Suprapubic skin (tissue), 4 donors: ENCODE results near the gene BBLN. TPM values are rescaled to one million over a fixed set of nuclear protein-coding genes. Genes with fewer than 3 reads are reported as not detected.
A peak's percentile ranks its signal among the peaks of the same experiment; 100 is the strongest.

Source experiments
- DNase-seq, 2 donors: peaks; one replicate each; pipeline ENCODE4 v3.0.0-alpha.2; 2019; ENCODE audit warnings: low spot score in 2 of 2
- H3K27ac ChIP-seq: fragments of 200-600 bp; sonication (generic); one replicate; pipeline ENCODE4 v1.5.1; 2019
- H3K27me3 ChIP-seq: fragments of 200-600 bp; sonication (generic); one replicate; pipeline ENCODE4 v1.5.1; 2019
- H3K36me3 ChIP-seq: fragments of 200-600 bp; sonication (generic); one replicate; pipeline ENCODE4 v1.5.1; 2019
- H3K4me1 ChIP-seq: fragments of 200-600 bp; sonication (generic); one replicate; pipeline ENCODE4 v1.5.1; 2019
- H3K4me3 ChIP-seq: fragments of 200-600 bp; sonication (generic); one replicate; pipeline ENCODE4 v1.5.1; 2019; ENCODE audit warnings: mild to moderate bottlenecking
- H3K9me3 ChIP-seq: fragments of 200-600 bp; sonication (generic); one replicate; pipeline ENCODE4 v1.5.1; 2019
- CTCF ChIP-seq, 2 donors: fragments of 200-600 bp in 1 of 2; fragments of 450-650 bp in 1 of 2; sonication (generic) in 1 of 2; IDR thresholded peaks; one replicate each; pipeline ENCODE4 v1.5.1; 2016 to 2019; ENCODE audit warnings: antibody characterized with exemption in 2 of 2, mild to moderate bottlenecking in 1 of 2, moderate library complexity in 1 of 2
- EP300 ChIP-seq: sonication (generic); formaldehyde crosslinking; IDR thresholded peaks from one replicate; pipeline ENCODE4 v1.6.1; 2017; ENCODE audit warnings: antibody characterized with exemption
- POLR2A ChIP-seq, 2 donors: fragments of 450-650 bp; IDR thresholded peaks; one replicate each; pipeline ENCODE4 v1.6.1; 2017; ENCODE audit warnings: antibody characterized with exemption in 2 of 2, mild to moderate bottlenecking in 2 of 2, moderate library complexity in 2 of 2
- POLR2AphosphoS5 ChIP-seq, 3 donors: sonication (generic); formaldehyde crosslinking; IDR thresholded peaks; one replicate each; pipeline ENCODE4 v1.6.1; 2017; ENCODE audit warnings: antibody characterized with exemption in 3 of 3
- WGBS: methylation state at CpG from one replicate; pipeline ENCODE4 v1.1.5; 2018; 5-methylcytosine and 5-hydroxymethylcytosine counted together
- total RNA-seq, 4 donors: library from RNA; depleted of rRNA; stranded (reverse); fragments of >200 nt; gene quantifications; one replicate each; pipeline ENCODE4 v1.1.0, GENCODE V29; 2016

The BBLN gene
- total RNA-seq, 4 donors from 2014 or later = 157 to 345 (median 224) TPM

GRCh38 chr9:128201441-128202369 lies 41.6 kb downstream of the BBLN start:
- Histone ChIP-seq H3K4me1 (peaks cover 22% of the 10 kb centered on the region), H3K4me3 (no peak overlapping the region), H3K36me3 (no peaks in the 10 kb centered on the region), H3K27ac (no peak overlapping the region), H3K27me3 (peaks cover 8% of the 10 kb centered on the region), H3K9me3 (no peaks in the 10 kb centered on the region)
- no peak for TF ChIP-seq EP300
- no peak for DNase-seq
- WGBS = 85% methylated on average over 13 of the region's 13 CpGs

GRCh38 chr9:128202648-128203023 lies 42.6 kb downstream of the BBLN start:
- H3K27me3 ChIP-seq = peaks cover 8% of the 10 kb centered on the region
- H3K27ac ChIP-seq = no peak overlapping the region
- H3K36me3 ChIP-seq = no peaks in the 10 kb centered on the region
- no peak for TF ChIP-seq CTCF (IDR thresholded peaks at IDR 0.05)
- TF ChIP-seq POLR2A (IDR thresholded peaks at IDR 0.05) = no peak
- TF ChIP-seq EP300 = no peak
- TF ChIP-seq POLR2AphosphoS5 (IDR thresholded peaks at IDR 0.05) = no peak
- peak overlapping the region; percentile 93 for H3K4me3 ChIP-seq
- WGBS = 19% methylated on average over 2 of the region's 2 CpGs
- H3K9me3 ChIP-seq = no peaks in the 10 kb centered on the region
- peaks cover 26% of the 10 kb centered on the region for H3K4me1 ChIP-seq
- no peak for DNase-seq

GRCh38 chr9:128203024-128203706 lies 43.1 kb downstream of the BBLN start, which contains the start of gene DNM1:
Gene DNM1 (plus strand): TSS chr9:128203379. CDS start chr9:128203471, 92 bp downstream.
- no peak for DNase-seq
- peak within 1 kb of the TSS; percentile 93 for H3K4me3 ChIP-seq
- H3K9me3 ChIP-seq = no peaks in the 10 kb centered on the region
- no peaks in the 10 kb centered on the region for H3K36me3 ChIP-seq
- TF ChIP-seq POLR2AphosphoS5 (IDR thresholded peaks at IDR 0.05) = no peak
- TF ChIP-seq CTCF (IDR thresholded peaks at IDR 0.05) = peak; percentile 96 to 98
- peak within 1 kb of the TSS; percentile 47 for H3K27ac ChIP-seq
- peaks cover 31% of the 10 kb centered on the region for H3K4me1 ChIP-seq
- WGBS = 6% methylated on average over 2 of the region's 72 CpGs
- peaks cover 8% of the 10 kb centered on the region for H3K27me3 ChIP-seq

GRCh38 chr9:128203707-128204551 lies 43.9 kb downstream of the BBLN start:
- no peaks in the 10 kb centered on the region for H3K9me3 ChIP-seq
- 2% methylated on average over 21 of the region's 67 CpGs for WGBS
- no peak for TF ChIP-seq POLR2AphosphoS5 (IDR thresholded peaks at IDR 0.05)
- no peak for TF ChIP-seq EP300
- no peak for TF ChIP-seq POLR2A (IDR thresholded peaks at IDR 0.05)
- H3K4me1 ChIP-seq = peaks cover 39% of the 10 kb centered on the region
- DNase-seq = no peak
- peak overlapping the region; percentile 93 for H3K4me3 ChIP-seq
- peaks cover 8% of the 10 kb centered on the region for H3K27me3 ChIP-seq
- H3K36me3 ChIP-seq = no peaks in the 10 kb centered on the region
- peak overlapping the region; percentile 47 for H3K27ac ChIP-seq

- TF ChIP-seq EP300 (no peak), POLR2A (IDR thresholded peaks at IDR 0.05) (no peak), CTCF (IDR thresholded peaks at IDR 0.05) (no peak), POLR2AphosphoS5 (IDR thresholded peaks at IDR 0.05) (no peak)
Observed at GRCh38 chr9:128204858-128205257, 44.8 kb downstream of the BBLN start.

More at GRCh38 chr9:128204858-128205257, 44.8 kb downstream of the BBLN start:
- H3K27ac ChIP-seq = peak overlapping the region; percentile 2
- no peaks in the 10 kb centered on the region for H3K36me3 ChIP-seq
- WGBS = 100% methylated on average over 1 of the region's 7 CpGs
- H3K27me3 ChIP-seq = peaks cover 8% of the 10 kb centered on the region
- H3K9me3 ChIP-seq = no peaks in the 10 kb centered on the region
- DNase-seq = no peak
- peaks cover 46% of the 10 kb centered on the region for H3K4me1 ChIP-seq
- peak overlapping the region; percentile 93 for H3K4me3 ChIP-seq
